GM12878 (cell line): ENCODE data around the gene NADSYN1. TPM values are rescaled to one million over a fixed set of nuclear protein-coding genes. Genes with fewer than 3 reads are reported as not detected.

Source experiments
- ATAC-seq: fragments of 200-7000 bp; cut with Tn5 transposase; 3 replicates; pipeline ENCODE4 v1.9.1; 2020; ENCODE audit warnings: mild to moderate bottlenecking, moderate library complexity
- BruUV-seq: library from RNA; stranded (reverse); fragments of 400-500 nt; replicated peaks from 2 replicates; lab custom pipeline; 2021; lab: Mats Ljungman, UMichigan
- CTCF ChIA-PET: fragments of 300-600 bp; sonication (Branson Sonifier 250); formaldehyde crosslinking; extraction: SDS; loops from one replicate; lab custom pipeline; 2021; ENCODE audit warnings: inconsistent platforms; lab: Yijun Ruan, JAX
- POLR2A ChIA-PET: fragments of 350-600 bp; formaldehyde crosslinking; extraction: SDS; loops from one replicate; lab custom pipeline; 2021; ENCODE audit warnings: inconsistent platforms; lab: Charles Lee
- RAD21 ChIA-PET: fragments of 300-600 bp; sonication (Branson Sonifier 250); formaldehyde crosslinking; loops from one replicate; lab custom pipeline; 2023; ENCODE audit warnings: antibody characterized with exemption; ENCODE audit not compliant: unreplicated experiment; lab: Charles Lee
- SMC1A ChIA-PET: fragments of 300-600 bp; sonication (Branson Sonifier 250); formaldehyde crosslinking; loops from one replicate; lab custom pipeline; 2023; ENCODE audit not compliant: unreplicated experiment, uncharacterized antibody; lab: Charles Lee
- DNase-seq: peaks from one replicate; pipeline ENCODE4 v3.0.0-alpha.2; 2011; ENCODE audit warnings: low read depth, low spot score
- FAIRE-seq: peaks from 3 replicates; lab custom pipeline; 2011; peaks lifted over from hg19 to GRCh38; lab: Jason Lieb, UNC
- H2AFZ ChIP-seq: 2 replicates; pipeline ENCODE4 v1.6.0; 2011; ENCODE audit warnings: low read depth, low read length, control low read depth; ENCODE audit not compliant: control insufficient read depth
- H3K27ac ChIP-seq: 2 replicates; pipeline ENCODE4 v1.5.1; 2011; ENCODE audit warnings: control low read depth; ENCODE audit not compliant: control insufficient read depth, insufficient read depth
- H3K27me3 ChIP-seq, 2 experiments: replicated peaks in 1 of 2; 2 replicates each; pipeline versions ENCODE4 v1.6.0 to v1.6.1; 2011; ENCODE audit warnings: low read length in 1 of 2; ENCODE audit not compliant: control insufficient read depth in 2 of 2, insufficient read depth in 2 of 2
- H3K36me3 ChIP-seq, 2 experiments: 2 replicates each; pipeline ENCODE4 v1.5.1; 2011; ENCODE audit warnings: low read length in 1 of 2; ENCODE audit not compliant: control insufficient read depth in 2 of 2, insufficient read depth in 2 of 2
- H3K4me1 ChIP-seq: 2 replicates; pipeline ENCODE4 v1.6.1; 2011; ENCODE audit warnings: mild to moderate bottlenecking, low read length, moderate library complexity, mixed read lengths; ENCODE audit not compliant: control insufficient read depth, insufficient read depth
- H3K4me2 ChIP-seq: 2 replicates; pipeline ENCODE4 v1.6.0; 2011; ENCODE audit warnings: control low read depth; ENCODE audit not compliant: control insufficient read depth, insufficient read depth
- H3K4me3 ChIP-seq: fragments of 200-600 bp; sonication (generic); 2 replicates; pipeline ENCODE4 v1.5.1; 2016
- H3K79me2 ChIP-seq: 2 replicates; pipeline ENCODE4 v1.6.0; 2011; ENCODE audit warnings: low read length; ENCODE audit not compliant: control insufficient read depth, insufficient read depth
- H3K9ac ChIP-seq: 2 replicates; pipeline ENCODE4 v1.8.0; 2011; ENCODE audit warnings: low read length, control low read depth, mixed read lengths; ENCODE audit not compliant: control insufficient read depth, insufficient read depth
- H3K9me3 ChIP-seq: replicated peaks from 3 replicates; pipeline ENCODE4 v1.5.1; 2011; ENCODE audit warnings: mild to moderate bottlenecking, low read length; ENCODE audit not compliant: control insufficient read depth, insufficient read depth
- H4K20me1 ChIP-seq: 2 replicates; pipeline ENCODE4 v1.6.0; 2011; ENCODE audit not compliant: control insufficient read depth, insufficient read depth
- EGR1 ChIP-seq, 2 experiments: IDR thresholded peaks; 1 replicate in 1 of 2; 2 replicates in 1 of 2; pipeline ENCODE4 v1.6.1; 2011 to 2012; ENCODE audit warnings: low read depth in 2 of 2, low read length in 2 of 2, borderline replicate concordance in 1 of 2, mild to moderate bottlenecking in 1 of 2, moderate library complexity in 1 of 2
- HDAC6 ChIP-seq: fragments of 200-600 bp; sonication (generic); IDR thresholded peaks from one replicate; pipeline ENCODE4 v1.8.0; 2017; ENCODE audit warnings: antibody characterized with exemption; ENCODE audit not compliant: unreplicated experiment
- MYC ChIP-seq: IDR thresholded peaks from 2 replicates; pipeline ENCODE4 v1.6.1; 2011; ENCODE audit warnings: mild to moderate bottlenecking, low read length, moderate library complexity, inconsistent platforms; ENCODE audit not compliant: insufficient read depth, insufficient replicate concordance, insufficient read length, severe bottlenecking
- POLR2AphosphoS5 ChIP-seq: IDR thresholded peaks from 2 replicates; pipeline ENCODE4 v1.6.1; 2011; ENCODE audit warnings: mild to moderate bottlenecking, low read length, inconsistent platforms
- SPI1 ChIP-seq: IDR thresholded peaks from 2 replicates; pipeline ENCODE4 v1.6.1; 2011; ENCODE audit warnings: low read depth, mild to moderate bottlenecking, low read length, moderate library complexity, borderline replicate concordance; ENCODE audit not compliant: insufficient read depth
- USF1 ChIP-seq: IDR thresholded peaks from 2 replicates; pipeline ENCODE4 v1.6.1; 2011; ENCODE audit warnings: borderline replicate concordance, low read depth, mild to moderate bottlenecking, moderate library complexity, mixed read lengths, low read length; ENCODE audit not compliant: insufficient read depth; ENCODE audit errors: extremely low read length
- ZNF217 ChIP-seq: fragments of 450-650 bp; IDR thresholded peaks from 2 replicates; pipeline ENCODE4 v1.6.1; 2017; ENCODE audit warnings: antibody characterized with exemption, mild to moderate bottlenecking
- WGBS: methylation state at CpG from one replicate; pipeline ENCODE4 v1.1.6; 2016; ENCODE audit warnings: low lambda C conversion rate; ENCODE audit not compliant: insufficient replicate concordance, insufficient coverage; ENCODE audit errors: missing lambda C conversion rate; 5-methylcytosine and 5-hydroxymethylcytosine counted together
- in situ Hi-C: fragments of 300-500 bp; cut with MboI; formaldehyde crosslinking; loops from 9 replicates; pipeline ENCODE4 v1.14.3; 2018; ENCODE audit warnings: mixed read lengths
- intact Hi-C: fragments of 100-400 bp; cut with micrococcal nuclease; formaldehyde crosslinking; loops from one replicate; pipeline ENCODE4 v1.14.2; 2022; ENCODE audit not compliant: unreplicated experiment
- polyA plus RNA-seq, 11 experiments: library from polyadenylated mRNA; depleted of rRNA in 4 of 11; unstranded in 6 of 11; stranded (reverse) in 5 of 11; fragments of >200 nt; fragmentation: Nextera tagmentation in 4 of 11; fragmentation: Illumina TruSeq in 1 of 11; extraction: Ambion mirVana in 4 of 11; extraction: Trizol in 1 of 11; gene quantifications; 1 replicate in 1 of 11; 2 replicates in 10 of 11; pipeline versions ENCODE4 v1.2.1 to v1.2.3, GENCODE V29; 2011 to 2016; ENCODE audit warnings: inconsistent platforms in 2 of 11, missing spikeins in 2 of 11, low read depth in 1 of 11
- total RNA-seq, 4 experiments: library from RNA; depleted of rRNA in 3 of 4; stranded (reverse); fragments of >200 nt in 3 of 4; fragmentation: Illumina TruSeq in 1 of 4; extraction: Trizol in 1 of 4; gene quantifications; 2 replicates each; pipeline versions ENCODE4 v1.2.1 to v1.2.3, GENCODE V29; 2013 to 2021

Gene NADSYN1
- total and polyA plus RNA-seq, 10 of the 15 experiments (the other 5 are each of a cell fraction or from before 2014, with no cell fraction given) = 12.2 to 90.2 (median 69.5) TPM

DNA sequence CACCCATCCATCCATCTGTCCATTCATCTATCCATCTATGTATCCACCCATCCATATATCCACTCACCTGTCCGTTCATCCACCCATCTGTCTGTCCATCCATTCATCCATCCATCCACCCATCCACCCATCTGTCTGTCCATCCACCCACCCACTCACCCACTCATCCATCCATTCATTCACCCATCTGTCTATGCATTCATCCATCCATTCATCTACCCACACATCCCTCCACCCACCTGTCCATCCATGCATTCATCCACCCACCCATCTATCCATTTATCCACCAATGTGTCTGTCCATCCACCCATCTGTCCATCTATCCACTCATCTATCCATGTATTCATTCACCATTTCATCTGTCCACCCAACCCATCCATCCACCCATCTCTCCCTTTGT is 33.3 kb downstream of the NADSYN1 start:
- Histone ChIP-seq H3K4me1 (peaks cover 11% of the 10 kb centered on the region), H3K9ac (no peak overlapping the region), H3K36me3 (peaks cover 36% of the 10 kb centered on the region in 2 experiments), H3K9me3 (no peaks in the 10 kb centered on the region), H3K4me2 (no peak overlapping the region), H3K27ac (no peak overlapping the region), H3K4me3 (no peak overlapping the region), H3K27me3 (no peaks in the 10 kb centered on the region), H4K20me1 (no peaks in the 10 kb centered on the region), H3K79me2 (no peaks in the 10 kb centered on the region), H2AFZ (no peak overlapping the region)
- CTCF ChIA-PET = interaction anchor here (0.6 kb wide), 1 partner anchor 673 kb away, joined by 5 read pairs; no protein-coding TSS in a partner anchor
- in situ Hi-C loops = no loop called here
- FAIRE-seq = no peak
- no TSS peak for BruUV-seq
- DNase-seq = no peak
- ATAC-seq = no peak
- WGBS = 92% methylated on average over 1 of the region's 1 CpG
- TF ChIP-seq HDAC6 (no peak), MYC (no peak), EGR1 (IDR thresholded peaks at IDR 0.05; ENCODE audit: borderline replicate concordance in 1 of 2, low read depth in 2 of 2, low read length in 2 of 2) (no peak), ZNF217 (no peak), SPI1 (no peak)
- RAD21 ChIA-PET = no interaction called here
- POLR2A ChIA-PET = no interaction called here
- SMC1A ChIA-PET = no interaction called here
- intact Hi-C loops = no loop called here

GRCh38 chr11:71488681-71489270 is 35.8 kb downstream of the NADSYN1 start:
- POLR2A ChIA-PET = interaction anchor here (1.0 to 1.7 kb wide), 4 partner anchors 36 to 54 kb away, joined by 3 to 6 read pairs (median 4); partner anchors contain the start of genes DHCR7 and NADSYN1
- no peaks in the 10 kb centered on the region for H3K79me2 ChIP-seq
- H3K27me3 ChIP-seq = no peaks in the 10 kb centered on the region
- no peak overlapping the region; the same call in 1 of the 2 replicates for H3K4me2 ChIP-seq
- CTCF ChIA-PET = interaction anchor here (0.8 to 1.6 kb wide), 2 partner anchors 11 to 92 kb away, joined by 3 to 6 read pairs; no protein-coding TSS in a partner anchor
- WGBS = 47% methylated on average over 6 of the region's 6 CpGs
- SMC1A ChIA-PET = interaction anchor here (1.0 to 1.4 kb wide), 2 partner anchors 38 to 74 kb away, joined by 3 to 6 read pairs; no protein-coding TSS in a partner anchor
- DNase-seq (no peak), ATAC-seq (peak; percentile 42), FAIRE-seq (no peak)
- H3K4me3 ChIP-seq = no peak overlapping the region
- H3K9ac ChIP-seq = no peak overlapping the region
- no peak for TF ChIP-seq USF1
- TF ChIP-seq POLR2AphosphoS5 = 0 out of 2 replicates have a peak, but pooled peaks have one; percentile 10
- peak overlapping the region; percentile 74 for H3K27ac ChIP-seq
- no peak overlapping the region for H2AFZ ChIP-seq
- RAD21 ChIA-PET = interaction anchor here (0.6 kb wide), 1 partner anchor 64 kb away, joined by 3 read pairs; no protein-coding TSS in a partner anchor
- intact Hi-C loops = loop anchor here (1.0 kb wide), 1 partner anchor 52 kb away; no protein-coding TSS in a partner anchor
- peaks cover 11% of the 10 kb centered on the region for H3K4me1 ChIP-seq
- H4K20me1 ChIP-seq = no peaks in the 10 kb centered on the region
- BruUV-seq = no TSS peak
- H3K9me3 ChIP-seq = no peaks in the 10 kb centered on the region
- H3K36me3 ChIP-seq = peaks cover 18 to 30% of the 10 kb centered on the region in 2 experiments; a peak in 3 of 4 replicates
- in situ Hi-C loops = no loop called here
